ENCODE results near the gene GATA2.

Gene GATA2

GRCh38 chr3:128470134-128470899 lies 22.7 kb downstream of the GATA2 start:
- H3K36me3 ChIP-seq (replicated peaks), result no peaks in the 10 kb centered on the region
- in situ Hi-C loops (cut with MboI; ENCODE audit: low sequenced_read_pairs), result no loop called here
- H3K27me3 ChIP-seq (ENCODE audit: low read depth), result peaks cover 10% of the 10 kb centered on the region; the same call in 1 of the 2 replicates
- no peak overlapping the region for H3K4me3 ChIP-seq
- H3K9me3 ChIP-seq, result no peaks in the 10 kb centered on the region
- H3K4me1 ChIP-seq, result no peaks in the 10 kb centered on the region
- DNase-seq (ENCODE audit: low spot score in 2 of 2), result no peak

- no peaks in the 10 kb centered on the region for H3K36me3 ChIP-seq (replicated peaks)
- no peaks in the 10 kb centered on the region for H3K9me3 ChIP-seq
- DNase-seq (ENCODE audit: low spot score in 2 of 2), result no peak
- peaks cover 13% of the 10 kb centered on the region; the same call in 1 of the 2 replicates for H3K27me3 ChIP-seq (ENCODE audit: low read depth)
- in situ Hi-C loops (cut with MboI; ENCODE audit: low sequenced_read_pairs), result no loop called here
- H3K4me3 ChIP-seq, result no peak overlapping the region
- no peaks in the 10 kb centered on the region for H3K4me1 ChIP-seq
Measured at GRCh38 chr3:128469556-128469955, 23.4 kb downstream of the GATA2 start.

GRCh38 chr3:128468791-128469527 lies 24.0 kb downstream of the GATA2 start:
- no peak overlapping the region for H3K4me3 ChIP-seq
- H3K4me1 ChIP-seq, result no peaks in the 10 kb centered on the region
- in situ Hi-C loops (cut with MboI; ENCODE audit: low sequenced_read_pairs), result no loop called here
- DNase-seq (ENCODE audit: low spot score in 2 of 2), result no peak
- H3K36me3 ChIP-seq (replicated peaks), result no peaks in the 10 kb centered on the region
- no peaks in the 10 kb centered on the region for H3K9me3 ChIP-seq
- H3K27me3 ChIP-seq (ENCODE audit: low read depth), result peaks cover 13% of the 10 kb centered on the region; the same call in 1 of the 2 replicates

- Histone ChIP-seq H3K27me3 (ENCODE audit: low read depth) (peaks cover 13% of the 10 kb centered on the region; the same call in 1 of the 2 replicates), H3K4me3 (no peak overlapping the region), H3K9me3 (no peaks in the 10 kb centered on the region), H3K36me3 (replicated peaks) (no peaks in the 10 kb centered on the region), H3K4me1 (no peaks in the 10 kb centered on the region)
- in situ Hi-C loops (cut with MboI; ENCODE audit: low sequenced_read_pairs), result no loop called here
- DNase-seq (ENCODE audit: low spot score in 2 of 2), result no peak
Measured at GRCh38 chr3:128468285-128468790, 24.7 kb downstream of the GATA2 start.

- peaks cover 13% of the 10 kb centered on the region; the same call in 1 of the 2 replicates for H3K27me3 ChIP-seq (ENCODE audit: low read depth)
- in situ Hi-C loops (cut with MboI; ENCODE audit: low sequenced_read_pairs), result no loop called here
- DNase-seq (ENCODE audit: low spot score in 2 of 2), result no peak
- H3K4me1 ChIP-seq, result no peaks in the 10 kb centered on the region
- no peak within 1 kb of the TSS for H3K4me3 ChIP-seq
- H3K36me3 ChIP-seq (replicated peaks), result no peaks in the 10 kb centered on the region
- H3K9me3 ChIP-seq, result no peaks in the 10 kb centered on the region
Measured at GRCh38 chr3:128466840-128467541, 26.0 kb downstream of the GATA2 start, which contains the start of gene DNAJB8. DNAJB8 (minus strand) TSS chr3:128466890; CDS start chr3:128463245, 3,645 bp downstream.

GRCh38 chr3:128464702-128465101 lies 28.3 kb downstream of the GATA2 start:
- Histone ChIP-seq H3K27me3 (ENCODE audit: low read depth) (peaks cover 13% of the 10 kb centered on the region; the same call in 1 of the 2 replicates), H3K9me3 (no peaks in the 10 kb centered on the region), H3K36me3 (replicated peaks) (no peaks in the 10 kb centered on the region), H3K4me1 (no peaks in the 10 kb centered on the region), H3K4me3 (no peak overlapping the region)
- in situ Hi-C loops (cut with MboI; ENCODE audit: low sequenced_read_pairs), result no loop called here
- no peak for DNase-seq (ENCODE audit: low spot score in 2 of 2)

- Histone ChIP-seq H3K9me3 (no peaks in the 10 kb centered on the region), H3K27me3 (ENCODE audit: low read depth) (peaks cover 13% of the 10 kb centered on the region; the same call in 1 of the 2 replicates), H3K4me1 (no peaks in the 10 kb centered on the region)
Measured at GRCh38 chr3:128464188-128464587, 28.8 kb downstream of the GATA2 start.

GRCh38 chr3:128463771-128464170 lies 29.2 kb downstream of the GATA2 start:
- no peak for DNase-seq (ENCODE audit: low spot score in 2 of 2)
- no peaks in the 10 kb centered on the region for H3K36me3 ChIP-seq (replicated peaks)

More at GRCh38 chr3:128464188-128464587, 28.8 kb downstream of the GATA2 start:
- in situ Hi-C loops (cut with MboI; ENCODE audit: low sequenced_read_pairs), result no loop called here
- no peaks in the 10 kb centered on the region for H3K36me3 ChIP-seq (replicated peaks)
- DNase-seq (ENCODE audit: low spot score in 2 of 2), result no peak
- H3K4me3 ChIP-seq, result no peak overlapping the region

GRCh38 chr3:128463354-128463753 lies 29.6 kb downstream of the GATA2 start:
- DNase-seq (ENCODE audit: low spot score in 2 of 2), result no peak
- Histone ChIP-seq H3K4me1 (no peaks in the 10 kb centered on the region), H3K9me3 (no peaks in the 10 kb centered on the region), H3K4me3 (no peak overlapping the region), H3K27me3 (ENCODE audit: low read depth) (peaks cover 13% of the 10 kb centered on the region; the same call in 1 of the 2 replicates), H3K36me3 (replicated peaks) (no peaks in the 10 kb centered on the region)
- in situ Hi-C loops (cut with MboI; ENCODE audit: low sequenced_read_pairs), result no loop called here

More at GRCh38 chr3:128463771-128464170, 29.2 kb downstream of the GATA2 start:
- Histone ChIP-seq H3K27me3 (ENCODE audit: low read depth) (peaks cover 13% of the 10 kb centered on the region; the same call in 1 of the 2 replicates), H3K4me1 (no peaks in the 10 kb centered on the region), H3K9me3 (no peaks in the 10 kb centered on the region), H3K4me3 (no peak overlapping the region)
- in situ Hi-C loops (cut with MboI; ENCODE audit: low sequenced_read_pairs), result no loop called here

GRCh38 chr3:128462931-128463330 lies 30.1 kb downstream of the GATA2 start:
- Histone ChIP-seq H3K36me3 (replicated peaks) (no peaks in the 10 kb centered on the region), H3K4me3 (no peak overlapping the region), H3K4me1 (no peaks in the 10 kb centered on the region), H3K9me3 (no peaks in the 10 kb centered on the region), H3K27me3 (ENCODE audit: low read depth) (peaks cover 13% of the 10 kb centered on the region; the same call in 1 of the 2 replicates)
- in situ Hi-C loops (cut with MboI; ENCODE audit: low sequenced_read_pairs), result no loop called here
- DNase-seq (ENCODE audit: low spot score in 2 of 2), result no peak

GRCh38 chr3:128462341-128462910 lies 30.6 kb downstream of the GATA2 start:
- in situ Hi-C loops (cut with MboI; ENCODE audit: low sequenced_read_pairs), result no loop called here
- Histone ChIP-seq H3K4me1 (no peaks in the 10 kb centered on the region), H3K4me3 (no peak overlapping the region), H3K27me3 (ENCODE audit: low read depth) (peaks cover 13% of the 10 kb centered on the region), H3K9me3 (no peaks in the 10 kb centered on the region), H3K36me3 (replicated peaks) (no peaks in the 10 kb centered on the region)
- DNase-seq (ENCODE audit: low spot score in 2 of 2), result no peak

- in situ Hi-C loops (cut with MboI; ENCODE audit: low sequenced_read_pairs), result no loop called here
- DNase-seq (ENCODE audit: low spot score in 2 of 2), result no peak
- Histone ChIP-seq H3K4me1 (no peaks in the 10 kb centered on the region), H3K36me3 (replicated peaks) (no peaks in the 10 kb centered on the region), H3K4me3 (no peak overlapping the region), H3K27me3 (ENCODE audit: low read depth) (peaks cover 12% of the 10 kb centered on the region), H3K9me3 (no peaks in the 10 kb centered on the region)
Measured at GRCh38 chr3:128461731-128462130, 31.3 kb downstream of the GATA2 start.

- peaks cover 3% of the 10 kb centered on the region; the same call in 1 of the 2 replicates for H3K27me3 ChIP-seq (ENCODE audit: low read depth)
- no peak for DNase-seq (ENCODE audit: low spot score in 2 of 2)
- H3K4me1 ChIP-seq, result no peaks in the 10 kb centered on the region
- no peaks in the 10 kb centered on the region for H3K36me3 ChIP-seq (replicated peaks)
- no peak overlapping the region for H3K4me3 ChIP-seq
- in situ Hi-C loops (cut with MboI; ENCODE audit: low sequenced_read_pairs), result no loop called here
- H3K9me3 ChIP-seq, result no peaks in the 10 kb centered on the region
Measured at GRCh38 chr3:128459461-128459820, 33.6 kb downstream of the GATA2 start.
